OCI-LY1 (cell line): ENCODE data around the gene ROBO1.

Source experiments
- EZH2 ChIP-seq: fragments of 200-600 bp; sonication (generic), shearing (Covaris generic); IDR thresholded peaks from 2 replicates; pipeline ENCODE4 v1.8.0; 2017; ENCODE audit warnings: borderline replicate concordance, mixed run types, mild to moderate bottlenecking, antibody characterized with exemption, low read length, moderate library complexity, mixed read lengths
- TF ChIP-seq, protein P1 (sequence below): fragments of 200-600 bp; sonication (generic), shearing (Covaris generic); IDR thresholded peaks from 2 replicates; pipeline ENCODE4 v1.5.1; 2017; ENCODE audit warnings: mild to moderate bottlenecking, antibody characterized with exemption, low read length, moderate library complexity, mixed read lengths

DNA sequence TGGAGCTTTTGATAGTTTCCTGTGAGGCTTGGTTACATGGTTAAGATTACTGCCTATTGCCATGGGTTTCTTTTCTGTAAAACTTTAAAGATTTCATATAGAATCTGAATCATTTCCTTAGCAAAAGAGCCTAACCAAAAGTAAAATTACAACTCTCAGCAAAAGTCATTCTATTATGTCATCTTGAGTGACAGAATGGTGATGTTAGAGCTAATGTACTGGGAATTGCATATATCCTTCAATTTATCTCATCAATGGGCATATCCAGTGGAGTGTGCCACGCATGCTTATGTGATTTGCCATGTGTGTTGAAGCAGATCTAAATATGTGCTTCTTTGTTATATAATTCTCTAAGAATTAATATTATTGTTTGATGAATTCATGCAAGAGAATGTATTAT, 212.1 kb downstream of the ROBO1 start:
- TF ChIP-seq, protein P1, sequence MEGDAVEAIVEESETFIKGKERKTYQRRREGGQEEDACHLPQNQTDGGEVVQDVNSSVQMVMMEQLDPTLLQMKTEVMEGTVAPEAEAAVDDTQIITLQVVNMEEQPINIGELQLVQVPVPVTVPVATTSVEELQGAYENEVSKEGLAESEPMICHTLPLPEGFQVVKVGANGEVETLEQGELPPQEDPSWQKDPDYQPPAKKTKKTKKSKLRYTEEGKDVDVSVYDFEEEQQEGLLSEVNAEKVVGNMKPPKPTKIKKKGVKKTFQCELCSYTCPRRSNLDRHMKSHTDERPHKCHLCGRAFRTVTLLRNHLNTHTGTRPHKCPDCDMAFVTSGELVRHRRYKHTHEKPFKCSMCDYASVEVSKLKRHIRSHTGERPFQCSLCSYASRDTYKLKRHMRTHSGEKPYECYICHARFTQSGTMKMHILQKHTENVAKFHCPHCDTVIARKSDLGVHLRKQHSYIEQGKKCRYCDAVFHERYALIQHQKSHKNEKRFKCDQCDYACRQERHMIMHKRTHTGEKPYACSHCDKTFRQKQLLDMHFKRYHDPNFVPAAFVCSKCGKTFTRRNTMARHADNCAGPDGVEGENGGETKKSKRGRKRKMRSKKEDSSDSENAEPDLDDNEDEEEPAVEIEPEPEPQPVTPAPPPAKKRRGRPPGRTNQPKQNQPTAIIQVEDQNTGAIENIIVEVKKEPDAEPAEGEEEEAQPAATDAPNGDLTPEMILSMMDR = no peak
- TF ChIP-seq EZH2 = no peak
